ENCODE results near the gene NAXE.

DNA sequence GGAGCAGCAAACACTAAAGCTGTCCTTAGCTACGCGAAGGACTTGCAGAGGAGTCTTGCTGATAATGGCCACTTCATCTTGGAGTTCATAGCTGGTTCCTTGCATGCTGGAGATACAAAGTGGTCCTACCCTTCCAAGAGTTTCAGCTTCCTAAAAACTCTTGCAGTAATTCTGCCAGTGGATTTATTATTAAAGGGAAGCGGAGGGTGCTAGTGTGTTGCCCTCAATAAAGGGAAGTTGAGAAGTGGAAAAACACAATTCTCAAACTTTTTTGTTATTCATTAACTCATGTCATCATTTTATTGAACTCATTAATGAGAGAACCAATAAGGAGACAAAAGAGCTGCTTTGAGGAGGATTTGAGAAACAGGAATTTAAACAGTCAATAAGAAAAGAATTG is 21.1 kb downstream of the NAXE start:
- TF ChIP-seq, protein P1, sequence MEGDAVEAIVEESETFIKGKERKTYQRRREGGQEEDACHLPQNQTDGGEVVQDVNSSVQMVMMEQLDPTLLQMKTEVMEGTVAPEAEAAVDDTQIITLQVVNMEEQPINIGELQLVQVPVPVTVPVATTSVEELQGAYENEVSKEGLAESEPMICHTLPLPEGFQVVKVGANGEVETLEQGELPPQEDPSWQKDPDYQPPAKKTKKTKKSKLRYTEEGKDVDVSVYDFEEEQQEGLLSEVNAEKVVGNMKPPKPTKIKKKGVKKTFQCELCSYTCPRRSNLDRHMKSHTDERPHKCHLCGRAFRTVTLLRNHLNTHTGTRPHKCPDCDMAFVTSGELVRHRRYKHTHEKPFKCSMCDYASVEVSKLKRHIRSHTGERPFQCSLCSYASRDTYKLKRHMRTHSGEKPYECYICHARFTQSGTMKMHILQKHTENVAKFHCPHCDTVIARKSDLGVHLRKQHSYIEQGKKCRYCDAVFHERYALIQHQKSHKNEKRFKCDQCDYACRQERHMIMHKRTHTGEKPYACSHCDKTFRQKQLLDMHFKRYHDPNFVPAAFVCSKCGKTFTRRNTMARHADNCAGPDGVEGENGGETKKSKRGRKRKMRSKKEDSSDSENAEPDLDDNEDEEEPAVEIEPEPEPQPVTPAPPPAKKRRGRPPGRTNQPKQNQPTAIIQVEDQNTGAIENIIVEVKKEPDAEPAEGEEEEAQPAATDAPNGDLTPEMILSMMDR (IDR thresholded peaks at IDR 0.05): no peak
- TF ChIP-seq POLR2AphosphoS5 (IDR thresholded peaks at IDR 0.05) (no peak), POLR2A (IDR thresholded peaks at IDR 0.05) (no peak)
